HepG2 (cell line): Measurements from ENCODE around the gene HPCAL1. TPM values are rescaled to one million over a fixed set of nuclear protein-coding genes. Genes with fewer than 3 reads are reported as not detected.
A peak's percentile ranks its signal among the peaks of the same experiment; 100 is the strongest.

Experiments used
- AGO2 ChIP-seq: fragments of 200-400 bp; formaldehyde crosslinking; optimal IDR thresholded peaks from 2 replicates; pipeline ENCODE3; 2017; ENCODE audit warnings: mild to moderate bottlenecking, low read depth, low read length, moderate library complexity
- CEBPB ChIP-seq: IDR thresholded peaks from 2 replicates; pipeline ENCODE4 v1.6.1; 2011; ENCODE audit warnings: low read depth, low read length, improper control_type of control experiment, borderline replicate concordance
- ELF1 ChIP-seq: sonication (generic); formaldehyde crosslinking; IDR thresholded peaks from 2 replicates; pipeline ENCODE4 v1.4.0; 2020; ENCODE audit warnings: missing genetic modification reagents
- FOXP1 ChIP-seq, 2 experiments: fragments of 450-650 bp in 1 of 2; IDR thresholded peaks; 2 replicates each; pipeline ENCODE4 v1.6.1; 2017 to 2018; ENCODE audit warnings: antibody characterized with exemption in 1 of 2
- GTF2F1 ChIP-seq: fragments of 150-350 bp; IDR thresholded peaks from 2 replicates; pipeline ENCODE4 v1.6.1; 2014; ENCODE audit warnings: low read length
- HNRNPK ChIP-seq: fragments of 200-400 bp; formaldehyde crosslinking; IDR thresholded peaks from 2 replicates; pipeline ENCODE4 v1.6.1; 2018; ENCODE audit warnings: low read length, low read depth, moderate library complexity, mild to moderate bottlenecking; ENCODE audit not compliant: poor library complexity, severe bottlenecking
- NRL ChIP-seq: sonication (generic); formaldehyde crosslinking; IDR thresholded peaks from 2 replicates; pipeline ENCODE4 v1.5.0; 2020; ENCODE audit warnings: missing genetic modification reagents, mild to moderate bottlenecking, moderate library complexity, borderline replicate concordance
- POLR2AphosphoS5 ChIP-seq: IDR thresholded peaks from 2 replicates; pipeline ENCODE4 v1.6.1; 2012; ENCODE audit warnings: low read depth, low read length
- XRCC5 ChIP-seq: fragments of 200-400 bp; formaldehyde crosslinking; optimal IDR thresholded peaks from 2 replicates; pipeline ENCODE3; 2017; ENCODE audit warnings: mild to moderate bottlenecking, low read length
- ZNF101 ChIP-seq: sonication (generic); formaldehyde crosslinking; IDR thresholded peaks from 2 replicates; pipeline ENCODE4 v1.4.0; 2020; ENCODE audit warnings: mild to moderate bottlenecking, low read depth, missing genetic modification reagents, borderline replicate concordance
- ZNF674 ChIP-seq: sonication (generic); formaldehyde crosslinking; IDR thresholded peaks from 2 replicates; pipeline ENCODE4 v1.5.0; 2020; ENCODE audit warnings: low read depth, mild to moderate bottlenecking, missing genetic modification reagents
- ZNF777 ChIP-seq: sonication (generic); formaldehyde crosslinking; IDR thresholded peaks from 2 replicates; pipeline ENCODE4 v1.4.0; 2020; ENCODE audit warnings: missing genetic modification reagents
- polyA plus RNA-seq, 8 experiments: library from polyadenylated mRNA; depleted of rRNA in 3 of 8; stranded (reverse) in 7 of 8; unstranded in 1 of 8; fragments of >200 nt; fragmentation: Illumina TruSeq in 4 of 8; extraction: Trizol in 4 of 8; gene quantifications; 2 replicates each; pipeline versions ENCODE4 v1.2.1 to v1.2.3, GENCODE V29; 2011 to 2016; ENCODE audit warnings: low read depth in 4 of 8, missing spikeins in 1 of 8, mixed read lengths in 1 of 8; ENCODE audit not compliant: insufficient read depth in 1 of 8
- total RNA-seq, 5 experiments: library from RNA; depleted of rRNA; stranded (reverse); fragments of >200 nt; fragmentation: Illumina TruSeq; extraction: Trizol; gene quantifications; 2 replicates each; pipeline ENCODE4 v1.2.3, GENCODE V29; 2016; ENCODE audit warnings: low read depth in 1 of 5
- TF ChIP-seq, protein P1 (sequence below): sonication (generic); formaldehyde crosslinking; IDR thresholded peaks from 2 replicates; pipeline ENCODE4 v1.5.1; 2020; ENCODE audit warnings: missing genetic modification reagents, mild to moderate bottlenecking, borderline replicate concordance
- TF ChIP-seq, protein P2 (sequence below): sonication (generic); formaldehyde crosslinking; IDR thresholded peaks from 2 replicates; pipeline ENCODE4 v1.9.0; 2022; ENCODE audit warnings: low read depth, missing genetic modification reagents
- TF ChIP-seq, protein P3 (sequence below): sonication (generic); formaldehyde crosslinking; IDR thresholded peaks from 2 replicates; pipeline ENCODE4 v1.8.1; 2023; ENCODE audit warnings: mild to moderate bottlenecking, missing genetic modification reagents
- TF ChIP-seq, protein P4 (sequence below): sonication (generic); formaldehyde crosslinking; conservative IDR thresholded peaks from 2 replicates; pipeline ENCODE4 v1.8.1; 2023; ENCODE audit warnings: missing genetic modification reagents
- TF ChIP-seq, protein P5 (sequence below): sonication (generic); formaldehyde crosslinking; IDR thresholded peaks from 2 replicates; pipeline ENCODE4 v1.8.1; 2023; ENCODE audit warnings: missing genetic modification reagents, mild to moderate bottlenecking, borderline replicate concordance
- TF ChIP-seq, protein P6 (sequence below): sonication (generic); formaldehyde crosslinking; IDR thresholded peaks from 2 replicates; pipeline ENCODE4 v1.4.0; 2020; ENCODE audit warnings: missing genetic modification reagents
- TF ChIP-seq, protein P7 (sequence below): sonication (generic); formaldehyde crosslinking; IDR thresholded peaks from 2 replicates; pipeline ENCODE4 v1.5.0; 2020; ENCODE audit warnings: missing genetic modification reagents

HPCAL1 gene
- total and polyA plus RNA-seq, 2 of the 13 experiments (the other 11 are each of a cell fraction or from before 2014, with no cell fraction given): 29.5 to 29.9 TPM

DNA sequence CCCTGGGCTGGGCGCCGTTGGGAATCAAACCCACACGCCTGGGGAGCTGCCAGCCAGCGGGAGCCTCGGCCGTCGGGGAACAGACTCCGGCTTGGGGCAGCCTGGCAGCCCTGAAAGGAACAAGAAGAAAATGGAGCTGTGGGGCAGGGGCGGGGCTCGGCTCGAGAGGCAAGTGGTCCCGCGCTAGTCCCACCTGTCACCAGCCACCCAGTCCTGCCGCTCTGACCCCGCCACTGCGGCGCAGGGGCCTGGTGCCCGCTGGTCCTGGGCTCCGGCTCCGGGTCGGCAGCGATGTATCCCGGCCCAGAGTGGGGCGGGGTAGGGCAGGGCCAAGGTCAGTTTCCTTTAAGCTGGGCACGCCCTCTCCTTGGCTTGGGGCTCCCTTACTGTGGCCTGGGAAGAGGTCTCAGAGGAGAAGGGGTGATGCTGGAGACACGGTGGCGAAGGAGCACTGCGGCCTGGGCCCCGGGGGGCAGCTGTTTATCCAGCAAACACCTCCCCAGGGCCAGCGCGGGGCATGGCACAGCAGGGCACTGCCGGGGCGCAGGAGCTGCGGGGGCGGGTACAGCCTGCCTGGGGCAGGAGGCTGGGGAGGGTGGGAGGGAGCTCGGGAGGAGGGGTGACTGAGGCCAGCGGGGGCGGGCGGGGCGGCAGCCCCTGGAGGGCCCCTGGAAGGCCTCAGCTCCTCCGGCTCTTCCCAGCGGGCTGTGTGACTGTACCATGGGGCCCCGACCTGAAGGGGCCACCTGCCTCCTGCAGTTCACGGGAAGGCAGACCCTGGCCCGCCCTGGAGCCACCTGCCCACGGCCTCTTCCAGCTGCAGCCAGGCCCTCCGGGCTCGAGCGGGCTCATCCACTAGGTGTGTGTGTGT is 129.8 kb downstream of the HPCAL1 start (continued):
- TF ChIP-seq, protein P1, sequence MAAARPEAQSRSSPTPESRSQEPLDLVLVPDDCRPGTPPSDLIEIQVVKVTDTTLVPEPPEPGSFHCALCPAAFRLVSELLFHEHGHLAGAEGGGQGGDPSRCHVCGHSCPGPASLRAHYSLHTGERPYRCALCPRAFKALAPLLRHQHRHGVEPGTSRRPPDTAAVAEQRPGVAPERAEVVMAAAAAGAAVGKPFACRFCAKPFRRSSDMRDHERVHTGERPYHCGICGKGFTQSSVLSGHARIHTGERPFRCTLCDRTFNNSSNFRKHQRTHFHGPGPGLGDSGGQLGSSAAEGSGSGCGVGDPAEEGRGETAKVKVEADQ (CRISPR knock-in tag): no peak
- TF ChIP-seq ELF1 (CRISPR knock-in tag): no peak
- no peak for TF ChIP-seq GTF2F1
- TF ChIP-seq, protein P2, sequence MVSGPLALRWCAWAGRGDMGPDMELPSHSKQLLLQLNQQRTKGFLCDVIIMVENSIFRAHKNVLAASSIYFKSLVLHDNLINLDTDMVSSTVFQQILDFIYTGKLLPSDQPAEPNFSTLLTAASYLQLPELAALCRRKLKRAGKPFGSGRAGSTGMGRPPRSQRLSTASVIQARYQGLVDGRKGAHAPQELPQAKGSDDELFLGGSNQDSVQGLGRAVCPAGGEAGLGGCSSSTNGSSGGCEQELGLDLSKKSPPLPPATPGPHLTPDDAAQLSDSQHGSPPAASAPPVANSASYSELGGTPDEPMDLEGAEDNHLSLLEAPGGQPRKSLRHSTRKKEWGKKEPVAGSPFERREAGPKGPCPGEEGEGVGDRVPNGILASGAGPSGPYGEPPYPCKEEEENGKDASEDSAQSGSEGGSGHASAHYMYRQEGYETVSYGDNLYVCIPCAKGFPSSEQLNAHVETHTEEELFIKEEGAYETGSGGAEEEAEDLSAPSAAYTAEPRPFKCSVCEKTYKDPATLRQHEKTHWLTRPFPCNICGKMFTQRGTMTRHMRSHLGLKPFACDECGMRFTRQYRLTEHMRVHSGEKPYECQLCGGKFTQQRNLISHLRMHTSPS (CRISPR knock-in tag): peak; percentile 49; the same call in 1 of the 2 replicates
- TF ChIP-seq CEBPB: no peak
- TF ChIP-seq ZNF674 (CRISPR knock-in tag): no peak
- no peak for TF ChIP-seq XRCC5
- TF ChIP-seq, protein P3, sequence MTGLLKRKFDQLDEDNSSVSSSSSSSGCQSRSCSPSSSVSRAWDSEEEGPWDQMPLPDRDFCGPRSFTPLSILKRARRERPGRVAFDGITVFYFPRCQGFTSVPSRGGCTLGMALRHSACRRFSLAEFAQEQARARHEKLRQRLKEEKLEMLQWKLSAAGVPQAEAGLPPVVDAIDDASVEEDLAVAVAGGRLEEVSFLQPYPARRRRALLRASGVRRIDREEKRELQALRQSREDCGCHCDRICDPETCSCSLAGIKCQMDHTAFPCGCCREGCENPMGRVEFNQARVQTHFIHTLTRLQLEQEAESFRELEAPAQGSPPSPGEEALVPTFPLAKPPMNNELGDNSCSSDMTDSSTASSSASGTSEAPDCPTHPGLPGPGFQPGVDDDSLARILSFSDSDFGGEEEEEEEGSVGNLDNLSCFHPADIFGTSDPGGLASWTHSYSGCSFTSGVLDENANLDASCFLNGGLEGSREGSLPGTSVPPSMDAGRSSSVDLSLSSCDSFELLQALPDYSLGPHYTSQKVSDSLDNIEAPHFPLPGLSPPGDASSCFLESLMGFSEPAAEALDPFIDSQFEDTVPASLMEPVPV (CRISPR knock-in tag): peak; percentile 32; the same call in 1 of the 2 replicates
- TF ChIP-seq, protein P4, sequence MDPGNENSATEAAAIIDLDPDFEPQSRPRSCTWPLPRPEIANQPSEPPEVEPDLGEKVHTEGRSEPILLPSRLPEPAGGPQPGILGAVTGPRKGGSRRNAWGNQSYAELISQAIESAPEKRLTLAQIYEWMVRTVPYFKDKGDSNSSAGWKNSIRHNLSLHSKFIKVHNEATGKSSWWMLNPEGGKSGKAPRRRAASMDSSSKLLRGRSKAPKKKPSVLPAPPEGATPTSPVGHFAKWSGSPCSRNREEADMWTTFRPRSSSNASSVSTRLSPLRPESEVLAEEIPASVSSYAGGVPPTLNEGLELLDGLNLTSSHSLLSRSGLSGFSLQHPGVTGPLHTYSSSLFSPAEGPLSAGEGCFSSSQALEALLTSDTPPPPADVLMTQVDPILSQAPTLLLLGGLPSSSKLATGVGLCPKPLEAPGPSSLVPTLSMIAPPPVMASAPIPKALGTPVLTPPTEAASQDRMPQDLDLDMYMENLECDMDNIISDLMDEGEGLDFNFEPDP (CRISPR knock-in tag): no peak
- peak; percentile 75 for TF ChIP-seq ZNF777 (CRISPR knock-in tag)
- TF ChIP-seq FOXP1 (IDR thresholded peaks at IDR 0.05): no peak
- no peak for TF ChIP-seq FOXP1 (CRISPR knock-in tag; IDR thresholded peaks at IDR 0.05)
- TF ChIP-seq, protein P5, sequence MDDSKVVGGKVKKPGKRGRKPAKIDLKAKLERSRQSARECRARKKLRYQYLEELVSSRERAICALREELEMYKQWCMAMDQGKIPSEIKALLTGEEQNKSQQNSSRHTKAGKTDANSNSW: no peak
- TF ChIP-seq NRL: no peak
- peak; percentile 52 for TF ChIP-seq AGO2
- TF ChIP-seq ZNF101 (CRISPR knock-in tag): no peak
- TF ChIP-seq, protein P6, sequence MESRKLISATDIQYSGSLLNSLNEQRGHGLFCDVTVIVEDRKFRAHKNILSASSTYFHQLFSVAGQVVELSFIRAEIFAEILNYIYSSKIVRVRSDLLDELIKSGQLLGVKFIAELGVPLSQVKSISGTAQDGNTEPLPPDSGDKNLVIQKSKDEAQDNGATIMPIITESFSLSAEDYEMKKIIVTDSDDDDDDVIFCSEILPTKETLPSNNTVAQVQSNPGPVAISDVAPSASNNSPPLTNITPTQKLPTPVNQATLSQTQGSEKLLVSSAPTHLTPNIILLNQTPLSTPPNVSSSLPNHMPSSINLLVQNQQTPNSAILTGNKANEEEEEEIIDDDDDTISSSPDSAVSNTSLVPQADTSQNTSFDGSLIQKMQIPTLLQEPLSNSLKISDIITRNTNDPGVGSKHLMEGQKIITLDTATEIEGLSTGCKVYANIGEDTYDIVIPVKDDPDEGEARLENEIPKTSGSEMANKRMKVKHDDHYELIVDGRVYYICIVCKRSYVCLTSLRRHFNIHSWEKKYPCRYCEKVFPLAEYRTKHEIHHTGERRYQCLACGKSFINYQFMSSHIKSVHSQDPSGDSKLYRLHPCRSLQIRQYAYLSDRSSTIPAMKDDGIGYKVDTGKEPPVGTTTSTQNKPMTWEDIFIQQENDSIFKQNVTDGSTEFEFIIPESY (CRISPR knock-in tag): 0 out of 2 replicates have a peak, but pooled peaks have one; percentile 32
- TF ChIP-seq, protein P7, sequence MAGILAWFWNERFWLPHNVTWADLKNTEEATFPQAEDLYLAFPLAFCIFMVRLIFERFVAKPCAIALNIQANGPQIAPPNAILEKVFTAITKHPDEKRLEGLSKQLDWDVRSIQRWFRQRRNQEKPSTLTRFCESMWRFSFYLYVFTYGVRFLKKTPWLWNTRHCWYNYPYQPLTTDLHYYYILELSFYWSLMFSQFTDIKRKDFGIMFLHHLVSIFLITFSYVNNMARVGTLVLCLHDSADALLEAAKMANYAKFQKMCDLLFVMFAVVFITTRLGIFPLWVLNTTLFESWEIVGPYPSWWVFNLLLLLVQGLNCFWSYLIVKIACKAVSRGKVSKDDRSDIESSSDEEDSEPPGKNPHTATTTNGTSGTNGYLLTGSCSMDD (CRISPR knock-in tag): no peak
- no peak for TF ChIP-seq POLR2AphosphoS5
- peak; percentile 11 for TF ChIP-seq HNRNPK
